NCI-H187 treated with DMSO at 0.1 percent for 48 hours (cell line): ENCODE data around the gene PLEKHF1.
"Not testable (repeated sequence)": the region's sequence is repeated elsewhere in the genome, so short reads cannot be mapped to it uniquely, and the experiment has no call there.

Experiments
- DNase-seq: peaks from one replicate; lab custom pipeline; 2025; lab: John Stamatoyannopoulos, UW

PLEKHF1 gene, protein sequence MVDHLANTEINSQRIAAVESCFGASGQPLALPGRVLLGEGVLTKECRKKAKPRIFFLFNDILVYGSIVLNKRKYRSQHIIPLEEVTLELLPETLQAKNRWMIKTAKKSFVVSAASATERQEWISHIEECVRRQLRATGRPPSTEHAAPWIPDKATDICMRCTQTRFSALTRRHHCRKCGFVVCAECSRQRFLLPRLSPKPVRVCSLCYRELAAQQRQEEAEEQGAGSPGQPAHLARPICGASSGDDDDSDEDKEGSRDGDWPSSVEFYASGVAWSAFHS

DNA sequence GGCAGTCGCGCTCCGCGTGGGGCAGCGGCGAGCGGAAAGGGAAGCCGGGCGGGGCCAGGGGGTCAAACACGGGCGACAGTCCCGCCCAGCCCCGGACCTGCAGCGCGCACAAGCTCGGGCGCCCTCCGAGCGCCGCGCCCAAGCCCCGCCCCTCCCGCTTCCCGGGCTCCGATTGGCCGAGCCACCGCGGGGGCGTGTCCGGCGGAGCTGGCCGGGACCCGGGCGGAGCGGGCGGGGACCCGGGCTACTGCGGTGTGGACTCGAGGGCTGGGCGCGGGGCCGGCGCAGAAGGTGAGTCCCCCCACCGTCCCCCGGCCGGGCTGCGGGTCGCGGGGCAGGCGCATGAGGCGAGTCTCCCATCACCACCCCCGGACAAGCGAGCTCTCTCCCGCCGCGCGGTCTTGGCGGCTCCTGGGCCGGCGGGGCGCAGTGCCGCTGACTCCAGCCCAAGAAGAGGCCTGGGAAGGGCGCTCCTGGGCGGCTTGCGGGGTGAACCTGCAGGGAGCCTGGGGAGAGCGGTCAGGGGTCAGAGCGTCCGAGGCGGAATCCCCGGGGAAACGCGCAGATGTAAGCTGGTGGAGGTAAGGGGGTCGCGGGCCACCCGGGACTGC, at the start of gene PLEKHF1:
PLEKHF1 (plus strand) TSS at position 247 of the 611 bp plus-strand sequence. CDS start 8,379 bp downstream, outside the sequence.
- no peak for DNase-seq

DNA sequence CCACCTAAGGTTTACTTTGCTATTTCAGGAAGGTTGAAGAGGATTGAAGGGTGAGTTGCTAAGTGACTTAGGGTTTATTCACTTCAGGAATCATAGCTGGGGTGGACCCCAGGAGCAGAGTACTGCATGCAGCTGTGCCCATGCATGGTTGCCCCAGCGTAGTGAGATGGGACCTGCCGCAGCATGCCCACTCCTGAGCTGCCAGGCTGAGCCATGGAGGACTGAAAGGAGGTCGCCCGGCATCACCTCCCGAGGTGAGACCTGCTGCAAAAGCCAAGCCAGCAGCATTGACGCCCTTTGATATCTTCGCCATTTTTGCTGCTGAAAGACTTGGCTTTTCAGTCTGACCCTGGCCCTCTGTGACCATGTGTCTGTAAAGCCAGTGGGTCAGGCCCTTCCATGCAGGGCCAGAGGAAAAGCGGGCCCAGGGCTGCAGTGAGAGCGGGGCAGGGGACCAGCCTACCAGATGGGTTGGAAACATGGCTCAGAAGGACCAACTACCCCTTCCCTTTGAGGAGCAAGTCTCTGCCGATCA, 49.3 kb upstream of the PLEKHF1 start:
- DNase-seq, result no peak

DNA sequence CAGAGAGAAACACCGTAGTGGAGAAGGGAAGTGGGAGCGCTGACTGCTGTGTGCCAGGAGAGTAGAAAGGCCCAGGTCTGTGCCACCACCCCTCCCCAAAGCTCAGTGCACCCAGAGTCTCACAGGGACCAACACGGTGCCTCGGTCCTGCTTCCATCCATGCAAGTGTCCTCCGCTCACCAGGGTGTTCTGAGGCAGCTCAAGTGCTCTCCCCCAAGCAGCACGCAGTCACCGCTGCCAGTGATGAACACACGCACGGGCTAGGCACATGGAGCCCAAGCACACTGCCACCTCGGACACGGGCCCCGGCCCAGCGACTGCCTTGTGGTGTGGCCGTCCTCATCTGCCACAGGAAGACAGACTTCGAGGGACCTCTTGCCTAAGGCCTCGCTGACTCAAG, 48.7 kb upstream of the PLEKHF1 start:
- DNase-seq, result no peak

DNA sequence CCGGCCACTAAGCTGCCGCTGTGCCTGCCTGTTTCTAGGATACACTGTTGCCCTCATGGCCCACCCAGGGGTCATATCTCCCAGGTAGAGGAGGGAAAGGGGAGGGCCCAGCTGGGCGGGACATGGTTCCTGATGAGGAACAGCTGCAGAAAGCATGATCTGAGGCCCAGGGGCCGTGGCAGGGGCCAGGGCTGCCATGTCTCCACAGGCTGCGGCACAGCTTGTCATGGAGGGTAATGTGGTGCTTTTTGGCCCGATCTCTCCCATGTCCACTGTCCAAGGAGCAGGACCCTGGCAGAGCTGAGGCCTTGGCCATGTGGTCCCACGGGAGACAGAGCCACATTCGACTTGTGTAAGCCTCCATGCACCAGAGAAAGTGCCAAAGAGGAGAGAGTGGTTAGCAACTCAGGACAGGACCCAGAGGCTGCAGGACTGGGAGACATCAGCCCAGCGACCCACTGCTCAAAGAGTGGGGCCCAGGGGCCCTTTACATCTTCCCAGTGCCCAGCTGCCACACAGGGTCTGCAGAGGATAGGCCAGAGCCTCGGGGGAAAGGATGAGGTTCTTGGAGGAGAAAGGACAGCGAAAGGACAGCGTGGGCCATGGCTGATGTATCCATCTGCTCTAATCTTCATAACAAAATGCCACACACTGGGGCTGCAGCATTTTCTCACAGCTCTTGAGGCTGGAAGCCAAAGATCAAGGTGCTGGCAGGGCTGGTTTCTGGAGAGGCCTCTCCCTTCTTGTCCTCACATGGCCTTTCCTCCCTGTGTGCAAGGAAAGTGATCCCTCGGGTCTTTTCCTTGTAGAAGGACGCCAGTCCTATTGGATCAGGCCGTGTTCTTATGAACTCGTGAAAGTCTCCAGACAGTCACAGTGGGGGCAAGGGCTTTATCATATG, 47.6 kb upstream of the PLEKHF1 start:
- DNase-seq, result no peak

DNA sequence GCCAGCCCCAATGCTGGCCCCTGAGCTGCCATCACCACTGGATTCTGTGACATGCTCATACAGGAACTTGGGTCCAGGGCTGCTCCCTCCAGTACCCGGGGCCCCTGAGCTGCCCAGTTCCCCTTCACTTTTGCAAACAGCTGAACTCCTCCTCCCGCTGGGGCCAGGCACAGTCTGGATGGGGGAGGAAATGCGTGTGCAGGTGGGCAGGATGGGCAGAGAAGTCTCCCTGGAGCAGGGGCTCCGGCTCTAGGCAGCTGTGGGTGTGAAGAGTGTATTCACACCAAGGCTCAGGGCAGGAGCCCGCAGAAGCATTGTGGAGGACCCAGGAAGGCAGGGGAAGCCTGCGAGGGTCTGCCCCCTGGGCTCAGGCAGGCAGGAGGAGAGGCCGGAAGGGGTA, 46.8 kb upstream of the PLEKHF1 start:
- no peak for DNase-seq

DNA sequence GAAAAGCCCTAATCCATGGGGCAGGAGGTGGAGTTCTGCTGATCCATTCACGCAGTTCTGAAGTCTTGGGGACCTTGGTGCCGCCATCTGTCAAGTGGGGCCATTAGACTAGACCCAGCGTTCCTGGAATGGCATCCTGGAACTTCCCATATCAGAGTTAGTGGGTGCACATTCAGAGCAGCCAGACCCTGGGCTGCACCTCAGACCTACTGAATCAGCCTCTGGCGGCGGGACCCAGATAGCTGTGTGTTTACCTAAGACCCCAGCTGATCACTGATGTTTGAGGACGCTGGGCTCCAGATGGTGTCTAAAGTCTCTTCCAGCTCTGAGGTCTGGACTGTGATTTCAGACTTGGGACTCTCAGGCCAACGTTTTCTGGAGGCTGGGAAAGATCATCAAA, 46.4 kb upstream of the PLEKHF1 start:
- DNase-seq, result no peak

DNA sequence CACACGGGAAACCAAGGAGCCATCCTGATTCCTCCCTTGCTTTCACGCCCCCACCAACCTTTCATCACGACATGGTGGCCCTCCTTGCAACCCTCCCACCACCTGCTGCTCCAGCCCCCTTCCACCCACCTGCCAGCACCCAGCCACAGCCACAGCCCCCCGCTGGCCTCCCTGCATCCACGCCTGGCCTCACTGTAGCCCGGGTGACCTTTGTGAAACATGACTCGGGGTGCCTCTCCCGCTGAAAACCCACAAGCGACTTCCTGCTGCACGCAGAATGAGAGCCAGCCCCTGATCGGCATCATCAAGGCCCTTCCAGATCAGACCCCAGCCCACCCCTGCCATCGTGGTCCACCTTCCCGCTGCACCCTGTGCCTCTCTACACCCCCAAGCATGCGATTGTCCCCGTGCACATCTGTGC, 44.3 kb upstream of the PLEKHF1 start:
- DNase-seq, result no peak

DNA sequence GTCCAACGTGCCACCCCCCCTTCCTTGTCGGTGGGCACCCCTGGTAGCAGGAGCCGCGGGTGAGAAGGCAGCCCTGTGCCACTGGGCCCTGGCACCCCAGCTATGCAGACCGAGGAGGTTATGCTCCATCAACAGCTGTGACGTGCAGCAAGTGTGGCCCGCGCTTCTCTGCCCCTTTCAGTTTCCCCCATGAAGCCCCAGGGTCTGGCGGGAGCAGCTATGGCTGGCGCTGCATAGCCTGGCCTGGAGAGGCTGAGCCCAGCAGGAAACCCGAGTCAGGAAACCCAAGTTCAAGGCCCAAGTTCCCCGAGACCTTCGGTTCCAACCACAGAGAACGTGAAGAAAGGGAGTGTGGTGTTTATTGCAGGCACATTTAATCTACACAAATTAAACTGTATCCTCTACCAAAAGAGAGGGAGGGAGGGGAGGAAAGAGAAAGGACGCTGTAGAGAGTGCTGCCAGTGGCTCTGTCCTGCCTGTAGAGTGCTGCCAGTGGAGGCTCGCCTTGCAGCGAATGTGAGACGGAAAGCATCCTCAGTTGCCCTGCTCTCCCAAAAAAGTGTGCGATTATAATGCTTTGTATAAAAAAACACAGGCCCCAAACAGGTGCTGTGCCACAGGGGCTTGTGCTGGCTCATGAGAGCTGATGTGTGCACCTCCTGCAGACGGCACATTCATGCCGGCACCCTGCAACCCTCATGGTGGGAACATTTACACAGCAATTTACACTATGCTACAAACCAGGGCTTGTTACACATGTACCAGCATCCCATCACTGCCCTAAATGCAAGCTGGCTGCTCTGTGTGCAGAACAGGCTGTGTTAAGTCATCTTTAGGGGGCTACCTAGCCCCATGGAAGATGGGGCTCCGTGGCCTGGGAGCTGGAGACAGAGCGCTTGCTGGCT, 42.8 kb upstream of the PLEKHF1 start:
- DNase-seq, result no peak

DNA sequence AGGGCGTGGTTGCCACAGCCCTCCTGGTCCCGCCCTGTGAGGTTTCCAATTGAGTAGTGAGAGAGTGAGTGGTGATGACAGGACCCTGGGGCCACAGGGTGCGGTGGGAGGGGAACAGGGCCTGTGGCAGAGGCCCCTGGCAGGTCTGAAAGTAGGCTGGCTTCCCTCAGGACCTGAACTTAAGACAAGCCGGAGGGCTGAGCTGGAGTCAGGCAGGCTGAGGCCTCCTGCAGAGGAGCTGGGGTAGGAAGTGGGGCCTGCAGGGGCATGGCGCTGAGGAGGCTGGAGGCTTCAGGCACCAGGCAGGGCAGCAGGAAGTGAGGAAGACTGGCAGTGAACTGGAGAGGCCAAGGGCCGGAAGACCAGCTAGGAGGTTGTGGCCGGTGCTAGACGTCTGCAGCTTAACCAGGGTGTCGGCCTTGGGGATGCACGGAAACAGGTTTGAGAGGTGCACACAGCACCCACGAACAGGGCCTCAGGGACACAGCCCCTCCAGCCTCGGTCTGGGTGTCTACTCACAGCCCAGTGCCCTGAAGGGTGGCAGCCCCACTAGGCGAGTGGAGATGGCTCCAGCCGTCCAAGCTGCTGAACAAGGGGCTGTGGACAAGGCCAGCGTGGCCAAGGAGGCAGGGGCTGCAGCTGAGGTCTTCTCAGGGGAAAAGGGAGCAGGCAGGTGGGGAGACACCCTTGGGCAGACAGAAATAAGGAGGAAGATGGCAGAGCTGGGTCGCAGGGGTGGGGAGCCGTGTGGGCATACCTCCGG, 41.4 kb upstream of the PLEKHF1 start:
- no peak for DNase-seq

DNA sequence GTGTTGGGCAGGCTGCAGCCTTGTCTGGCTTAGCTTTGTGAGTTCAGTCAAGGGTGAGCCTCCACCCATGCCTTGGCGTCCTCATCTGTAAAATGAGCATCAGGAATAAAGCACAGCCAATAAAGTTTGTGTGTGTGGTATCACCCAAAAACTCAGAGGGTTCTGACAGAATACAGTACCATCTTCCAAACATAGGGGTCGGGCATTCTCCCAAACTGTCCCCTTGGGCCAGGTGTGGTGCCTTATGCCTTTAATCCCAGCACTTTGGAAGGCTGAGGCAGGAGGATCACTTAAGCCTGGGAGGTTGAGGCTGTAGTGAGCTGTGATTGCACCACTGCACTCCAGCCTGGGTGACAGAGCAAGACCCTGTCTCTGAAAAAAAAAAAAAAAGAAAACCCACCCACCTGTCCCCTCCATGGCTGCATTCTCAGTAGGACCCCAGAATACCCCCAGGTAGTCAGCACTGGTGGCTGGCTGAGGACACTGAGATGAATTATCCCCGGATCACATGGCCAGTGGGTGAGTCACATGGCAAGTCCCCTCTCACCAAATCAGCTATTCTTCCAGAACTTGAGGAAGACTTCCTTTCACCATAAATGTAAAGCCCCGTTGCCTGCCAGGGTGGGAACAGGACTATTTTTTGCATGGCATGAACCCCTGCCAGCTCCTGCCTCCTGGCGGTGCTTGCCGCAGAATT, 40.6 kb upstream of the PLEKHF1 start:
- no peak for DNase-seq

DNA sequence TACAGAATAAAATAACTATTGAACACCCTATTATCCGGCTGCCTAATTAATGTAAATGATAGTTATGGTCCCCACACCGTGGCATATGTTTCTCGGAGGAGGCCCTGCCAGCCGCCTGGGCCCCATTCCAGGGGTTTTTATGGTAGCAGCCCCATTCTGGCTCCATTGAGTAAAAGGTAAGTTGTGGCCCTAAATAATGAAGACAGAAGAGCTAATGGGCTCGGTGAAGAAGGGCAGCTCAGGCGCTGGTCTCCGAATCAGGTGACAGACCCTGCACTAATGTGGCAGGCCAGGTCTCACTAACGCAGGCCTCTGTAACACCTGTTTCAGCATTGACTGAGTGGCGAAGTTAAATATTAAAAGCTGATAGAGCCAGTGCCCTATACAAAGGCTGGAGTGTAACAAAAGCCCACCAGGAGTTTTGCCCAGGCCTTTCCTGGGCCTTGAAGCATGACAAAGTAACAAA, 40.0 kb upstream of the PLEKHF1 start:
- DNase-seq, result no peak

DNA sequence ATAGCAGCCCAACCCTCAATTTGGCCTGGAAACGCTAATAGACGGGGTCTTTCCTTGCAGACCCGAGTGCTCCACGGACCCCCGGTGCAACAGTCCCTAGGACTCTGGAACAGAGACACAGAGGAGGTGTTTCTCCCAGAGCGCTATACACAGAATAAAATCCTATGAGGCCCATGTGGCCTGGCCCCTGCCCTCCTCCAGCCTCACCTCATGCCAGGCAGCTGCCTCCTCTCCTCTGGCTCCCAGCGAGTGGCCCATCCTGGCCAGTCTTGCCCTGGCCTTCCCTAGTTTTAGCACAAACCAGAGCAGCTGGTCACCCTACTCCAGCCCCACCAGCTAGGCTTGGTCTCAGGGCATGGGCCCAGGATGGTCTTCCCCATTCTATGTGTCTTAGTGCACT, 38.9 kb upstream of the PLEKHF1 start:
- no peak for DNase-seq

DNA sequence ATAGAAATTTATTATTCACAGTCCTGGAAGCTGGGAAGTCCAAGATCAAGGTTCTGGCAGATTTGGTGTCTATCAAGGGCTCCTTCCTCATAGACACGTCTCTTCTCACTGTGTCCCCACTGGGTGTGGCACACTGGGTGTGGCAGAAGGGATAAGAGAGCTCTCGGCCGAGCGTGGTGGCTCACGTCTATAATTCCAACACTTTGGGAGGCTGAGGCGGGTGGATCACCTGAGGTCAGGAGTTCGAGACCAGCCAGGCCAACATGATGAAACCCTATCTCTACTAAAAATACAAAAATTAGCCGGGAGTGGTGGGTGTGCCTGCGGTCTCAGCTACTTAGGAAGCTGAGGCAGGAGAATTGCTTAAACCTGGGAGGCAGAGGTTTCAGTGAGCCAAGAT, 38.4 kb upstream of the PLEKHF1 start:
- DNase-seq, result not testable (repeated sequence)

DNA sequence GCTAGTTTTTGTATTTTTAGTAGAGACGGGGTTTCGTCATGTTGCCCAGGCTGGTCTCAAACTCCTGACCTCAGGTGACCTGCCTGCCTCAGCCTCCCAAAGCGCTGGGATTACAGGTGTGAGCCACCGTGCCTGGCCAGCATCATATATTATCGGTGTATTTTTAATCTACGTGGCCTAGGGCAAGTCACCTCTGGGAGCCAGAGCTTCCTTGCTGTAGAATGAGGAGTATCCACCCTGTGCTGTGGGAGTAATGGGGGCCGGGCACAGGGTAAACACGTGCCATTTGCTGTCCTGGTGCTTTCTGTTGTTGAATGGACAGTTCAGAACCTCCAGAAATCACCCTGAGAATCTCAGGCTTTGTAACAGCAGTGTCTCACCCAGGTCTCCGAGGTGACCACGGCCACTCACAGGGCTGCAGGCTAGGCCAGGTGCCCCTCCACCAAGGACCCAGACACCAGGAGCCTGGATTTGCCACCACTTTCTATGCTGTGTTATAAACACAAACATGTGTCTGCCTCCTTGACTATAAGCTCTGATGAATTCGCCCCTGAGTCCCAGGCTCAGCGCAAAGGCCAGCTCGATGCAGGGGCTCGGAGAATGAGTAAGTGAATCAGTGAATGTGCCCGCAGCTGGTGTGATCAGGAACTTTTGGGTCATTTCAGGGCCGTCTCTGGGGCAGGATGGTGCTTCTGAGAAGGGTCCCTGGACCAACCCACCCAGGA, 36.4 kb upstream of the PLEKHF1 start:
- no peak for DNase-seq

DNA sequence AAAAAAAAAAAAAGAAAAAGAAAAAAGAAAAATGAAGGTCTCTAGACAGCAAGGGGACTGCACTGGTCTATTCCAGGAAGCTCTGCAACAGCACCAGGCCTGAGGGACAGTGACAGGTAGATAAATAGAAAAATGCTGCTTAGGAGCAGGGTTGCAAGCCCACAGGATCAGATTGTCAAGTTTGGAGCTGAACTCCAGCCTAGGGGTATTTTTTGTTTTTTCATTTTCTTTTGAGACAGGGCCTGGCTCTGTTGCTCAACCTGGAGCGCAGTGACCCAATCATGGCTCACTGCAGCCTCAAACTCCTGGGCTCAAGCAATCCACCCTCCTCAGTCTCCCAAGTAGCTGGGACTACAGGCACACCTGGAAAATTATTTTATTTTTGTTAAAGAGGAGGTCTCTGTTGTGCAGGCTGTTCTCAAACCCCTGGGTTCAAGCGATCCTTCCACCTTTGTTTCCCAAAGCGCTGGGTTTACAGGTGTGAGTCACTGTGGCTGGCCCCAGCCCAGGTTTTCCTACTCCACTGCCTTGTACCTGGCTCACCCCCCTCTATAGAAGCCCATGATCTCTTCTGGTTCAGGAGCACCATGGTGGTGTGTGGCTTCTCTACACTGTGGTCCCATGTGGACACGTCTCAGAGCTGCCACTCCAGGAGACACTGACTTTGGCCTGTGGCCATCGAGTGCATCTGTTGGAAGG, 35.3 kb upstream of the PLEKHF1 start:
- DNase-seq, result no peak

DNA sequence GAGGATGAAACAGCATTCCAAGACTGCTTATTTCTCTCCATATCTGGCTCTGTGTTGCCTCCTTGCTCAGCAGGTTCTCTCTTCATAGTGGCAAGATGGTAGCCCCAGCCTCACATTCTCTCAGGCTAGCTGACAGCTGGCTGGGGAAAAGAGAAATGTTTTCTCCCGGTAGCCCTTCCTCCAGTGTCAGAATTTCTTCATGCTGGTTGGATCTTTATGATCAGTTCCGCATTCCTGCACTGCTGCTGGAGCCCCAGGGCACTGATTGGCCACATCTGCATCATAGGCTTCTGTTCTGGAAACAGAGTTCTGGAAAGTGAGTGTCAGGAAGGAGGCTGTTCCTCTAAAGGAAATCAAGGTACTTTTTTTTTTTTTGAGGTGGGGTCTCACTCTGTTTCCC, 34.6 kb upstream of the PLEKHF1 start:
- no peak for DNase-seq

DNA sequence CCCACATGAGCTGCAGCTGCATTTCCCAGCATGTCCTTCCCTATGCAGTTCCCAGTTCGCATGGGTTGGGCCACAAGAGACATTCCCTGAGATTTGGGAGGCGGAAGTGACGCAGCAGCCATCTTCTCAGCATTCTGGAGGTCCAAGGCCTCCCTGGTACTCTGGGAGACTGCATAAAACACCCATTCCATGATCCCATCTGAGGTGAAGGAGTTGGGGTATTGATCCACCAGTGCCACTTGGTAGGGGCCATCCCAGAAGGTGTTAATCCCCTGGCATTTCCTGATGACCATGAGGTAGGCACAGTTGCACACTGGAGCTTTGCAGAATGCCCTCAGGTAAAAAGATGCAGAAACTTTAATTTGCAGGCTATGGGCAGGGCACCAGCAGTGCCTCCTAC, 33.8 kb upstream of the PLEKHF1 start:
- no peak for DNase-seq

DNA sequence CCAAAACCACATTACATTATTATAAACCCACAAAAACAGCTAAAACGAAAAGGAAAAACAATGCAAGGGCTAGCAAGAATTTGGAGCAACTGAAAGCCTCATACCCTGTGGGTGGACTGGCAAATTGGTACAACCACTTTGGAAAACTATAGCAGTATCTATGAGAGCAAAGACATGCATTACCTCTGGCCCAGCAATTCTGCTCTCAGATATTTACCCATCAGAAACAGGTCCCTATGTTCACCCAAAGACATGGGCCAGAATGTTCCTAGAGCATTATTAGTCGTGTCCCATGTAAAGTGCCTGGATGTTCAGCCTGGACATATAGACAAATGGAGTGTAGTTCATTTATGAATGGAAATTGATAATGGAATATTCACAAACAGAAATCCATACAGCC, 31.3 kb upstream of the PLEKHF1 start:
- no peak for DNase-seq
